Anterior cingulate cortex (tissue), 58 donors: ENCODE measurements around the gene SLC27A2.
"Not testable (repeated sequence)": the region's sequence is repeated elsewhere in the genome, so short reads cannot be mapped to it uniquely, and the experiment has no call there.

Source experiments
- DNase-seq, 58 donors: peaks; one replicate each; lab custom pipeline; 2025; lab: John Stamatoyannopoulos, UW

Gene SLC27A2

GRCh38 chr15:50162969-50163718, 18.9 kb upstream of the SLC27A2 start:
- DNase-seq: no peak

GRCh38 chr15:50163719-50164410, 18.1 kb upstream of the SLC27A2 start:
- no peak for DNase-seq

DNA sequence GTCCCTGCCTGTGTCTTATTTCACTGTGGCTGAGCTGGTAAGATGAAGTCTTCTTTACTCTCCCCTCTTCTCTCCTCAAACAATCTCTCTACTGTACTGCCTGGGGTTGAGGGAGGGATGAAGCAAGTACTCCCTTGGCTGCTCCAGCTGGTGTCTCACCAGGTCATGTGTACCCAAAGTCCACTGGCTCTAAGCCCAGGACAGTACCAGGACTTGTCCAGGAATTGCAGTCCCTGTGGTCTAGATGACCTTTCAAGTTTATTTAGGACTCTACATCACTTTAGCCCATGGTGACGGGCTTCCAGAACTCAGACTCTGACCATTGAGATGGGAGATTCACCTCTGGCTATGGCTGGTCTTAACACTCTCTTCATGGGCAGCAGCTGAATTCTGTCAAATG, 17.5 kb upstream of the SLC27A2 start:
- no peak for DNase-seq

- no peak for DNase-seq
Measured at GRCh38 chr15:50166216-50166615, 15.8 kb upstream of the SLC27A2 start.

DNA sequence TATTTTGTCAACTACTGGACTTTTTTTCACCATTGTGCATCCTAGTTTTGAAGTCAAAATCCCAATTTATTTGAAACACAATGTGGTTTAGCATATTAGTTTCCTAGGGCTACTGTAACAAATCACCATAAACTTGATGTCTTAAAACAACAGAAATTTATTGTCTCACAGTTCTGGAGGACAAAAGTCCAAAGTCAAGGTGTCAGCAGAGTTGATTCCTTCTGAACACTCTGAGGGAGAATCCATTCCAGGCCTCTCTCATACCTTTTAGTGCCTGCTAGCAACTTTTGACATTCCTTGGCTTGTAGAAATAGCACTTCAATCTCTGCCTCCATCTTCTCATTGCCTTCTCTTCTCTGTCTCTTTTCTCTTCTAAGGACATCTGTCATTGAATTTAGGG, 14.9 kb upstream of the SLC27A2 start:
- DNase-seq: no peak

DNA sequence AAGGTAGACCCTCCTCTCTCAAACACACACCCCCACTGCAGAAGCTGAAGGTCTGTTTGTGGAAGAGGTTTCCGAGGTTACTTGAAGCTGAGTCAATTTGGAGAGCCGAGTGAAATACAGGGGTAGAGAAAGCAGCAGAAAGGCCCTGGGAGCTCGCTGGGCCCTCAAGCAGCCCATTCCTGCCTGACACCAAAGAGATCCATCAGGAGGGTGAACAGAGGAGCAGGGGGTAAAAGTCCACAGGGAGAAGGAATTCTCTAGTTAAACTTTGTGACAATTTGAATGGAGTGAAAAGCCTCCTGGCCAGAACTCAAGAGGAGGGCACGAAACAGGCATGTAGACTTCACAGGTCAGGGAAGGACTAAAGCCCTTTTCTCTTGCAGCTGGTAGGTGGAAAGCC, 13.6 kb upstream of the SLC27A2 start:
- no peak for DNase-seq

GRCh38 chr15:50168783-50169411, 13.1 kb upstream of the SLC27A2 start:
- DNase-seq: no peak

GRCh38 chr15:50172360-50172895, 9.6 kb upstream of the SLC27A2 start:
- not testable (repeated sequence) for DNase-seq

DNA sequence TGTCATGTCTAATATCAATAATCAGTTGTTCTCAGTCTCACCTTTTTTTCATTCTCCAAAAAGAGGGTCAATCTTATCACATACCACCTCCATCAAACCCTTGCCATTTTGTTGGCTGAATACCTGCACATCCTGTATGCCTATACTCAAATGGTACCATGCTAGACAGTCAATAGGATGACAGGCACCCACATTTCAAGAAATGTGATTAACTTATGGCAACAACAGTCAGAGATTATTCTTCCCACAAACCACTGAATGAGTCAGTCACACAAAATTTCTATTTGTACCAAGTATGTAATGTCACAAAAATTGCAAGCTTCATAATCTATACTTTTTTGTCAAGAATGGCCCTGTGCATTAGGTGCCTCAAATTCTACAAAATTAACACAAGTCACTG, 5.1 kb upstream of the SLC27A2 start:
- no peak for DNase-seq

DNA sequence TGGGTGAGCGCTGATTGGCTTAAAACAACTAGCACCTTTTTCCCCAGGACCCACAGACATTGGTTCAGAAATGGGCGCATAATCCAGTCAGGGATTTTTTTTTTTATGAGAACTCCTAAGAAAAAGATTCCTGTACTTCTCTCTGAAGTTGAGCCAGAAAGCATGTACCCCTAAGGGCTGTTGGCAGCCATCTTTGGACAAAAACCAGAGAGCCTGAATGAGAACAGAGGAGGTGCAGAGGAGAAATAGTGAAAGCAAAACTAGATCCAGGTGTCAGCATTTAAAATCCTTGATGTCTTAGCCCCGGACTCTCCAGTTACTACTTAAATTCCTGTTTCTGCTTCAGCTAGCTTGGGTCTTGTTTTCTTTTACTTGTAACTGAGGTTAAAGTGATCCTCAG, 1.9 kb upstream of the SLC27A2 start:
- no peak for DNase-seq

GRCh38 chr15:50180582-50180981, 1.4 kb upstream of the SLC27A2 start:
- no peak for DNase-seq

GRCh38 chr15:50181201-50181968, 611 bp upstream of the SLC27A2 start:
- no peak for DNase-seq

DNA sequence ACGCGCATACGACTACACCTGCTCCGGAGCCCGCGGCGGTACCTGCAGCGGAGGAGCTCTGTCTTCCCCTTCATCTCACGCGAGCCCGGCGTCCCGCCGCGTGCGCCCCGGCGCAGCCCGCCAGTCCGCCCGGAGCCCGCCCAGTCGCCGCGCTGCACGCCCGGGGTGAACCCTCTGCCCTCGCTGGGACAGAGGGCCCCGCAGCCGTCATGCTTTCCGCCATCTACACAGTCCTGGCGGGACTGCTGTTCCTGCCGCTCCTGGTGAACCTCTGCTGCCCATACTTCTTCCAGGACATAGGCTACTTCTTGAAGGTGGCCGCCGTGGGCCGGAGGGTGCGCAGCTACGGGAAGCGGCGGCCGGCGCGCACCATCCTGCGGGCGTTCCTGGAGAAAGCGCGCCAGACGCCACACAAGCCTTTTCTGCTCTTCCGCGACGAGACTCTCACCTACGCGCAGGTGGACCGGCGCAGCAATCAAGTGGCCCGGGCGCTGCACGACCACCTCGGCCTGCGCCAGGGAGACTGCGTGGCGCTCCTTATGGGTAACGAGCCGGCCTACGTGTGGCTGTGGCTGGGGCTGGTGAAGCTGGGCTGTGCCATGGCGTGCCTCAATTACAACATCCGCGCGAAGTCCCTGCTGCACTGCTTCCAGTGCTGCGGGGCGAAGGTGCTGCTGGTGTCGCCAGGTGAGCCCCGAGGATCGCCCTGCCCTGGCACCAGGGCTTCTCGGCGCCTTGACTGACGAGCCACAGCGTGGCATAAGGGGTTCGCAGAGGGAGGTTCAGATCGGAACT, 420 bp downstream of the SLC27A2 start:
- peak in 6 of 58 donors; percentile 1 to 25 (median 12) for DNase-seq

GRCh38 chr15:50183112-50183794, 1.3 kb downstream of the SLC27A2 start:
- no peak for DNase-seq

- DNase-seq: no peak
Measured at GRCh38 chr15:50184863-50185504, 3.0 kb downstream of the SLC27A2 start.

- DNase-seq: no peak
Measured at GRCh38 chr15:50186090-50186489, 4.1 kb downstream of the SLC27A2 start.

DNA sequence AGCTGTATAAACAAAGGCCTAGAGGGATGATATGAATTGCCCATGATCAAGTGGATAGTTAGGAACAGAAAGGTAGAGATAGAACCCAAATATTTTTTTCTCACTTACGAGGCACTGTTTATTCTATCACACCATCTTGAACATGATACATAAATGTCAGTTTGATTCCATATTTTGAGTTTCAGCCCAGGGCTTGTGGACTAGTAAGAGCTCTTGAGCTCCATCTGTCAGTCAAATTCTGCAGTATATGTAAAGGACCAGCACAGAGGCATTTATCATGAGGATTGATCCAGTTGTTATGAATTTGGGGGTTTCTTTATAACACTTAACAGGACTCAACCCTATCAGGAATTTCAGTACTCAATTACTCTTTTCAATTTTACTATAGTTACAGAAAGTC, 4.8 kb downstream of the SLC27A2 start:
- no peak for DNase-seq

DNA sequence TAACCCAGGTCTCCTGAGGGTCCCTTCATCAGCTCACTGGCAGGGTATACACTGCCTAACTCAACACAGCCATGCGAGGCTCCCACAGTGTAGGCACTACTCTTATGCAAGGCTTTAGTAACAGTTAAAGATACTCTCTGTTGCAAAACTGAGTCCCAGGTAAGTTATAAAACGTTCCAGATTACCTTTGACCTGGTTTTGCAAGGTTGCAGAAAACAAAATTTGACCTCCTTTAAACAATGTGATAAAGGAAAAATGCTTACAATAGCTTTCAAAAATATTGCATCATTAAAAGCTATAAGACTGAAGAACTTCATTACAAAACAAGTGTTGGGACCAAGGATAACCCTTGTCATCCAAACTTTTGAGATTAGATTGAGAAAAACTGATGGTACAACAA, 5.5 kb downstream of the SLC27A2 start:
- DNase-seq: no peak

GRCh38 chr15:50187997-50188396, 6.0 kb downstream of the SLC27A2 start:
- no peak for DNase-seq
